ENCODE data around the gene HNRNPA1L2.
"Not testable (repeated sequence)": the region's sequence is repeated elsewhere in the genome, so short reads cannot be mapped to it uniquely, and the experiment has no call there.

Gene HNRNPA1L2

GRCh38 chr13:52664272-52664671 is 22.0 kb downstream of the HNRNPA1L2 start:
- no peak for DNase-seq (ENCODE audit: low read depth)
- H3K4me3 ChIP-seq (ENCODE audit: low read length), result no peak overlapping the region
- TF ChIP-seq CTCF (IDR thresholded peaks at IDR 0.05; ENCODE audit: insufficient read depth, low read depth, low read length, missing control alignments), result no peak

GRCh38 chr13:52665325-52665724 is 23.1 kb downstream of the HNRNPA1L2 start:
- no peak overlapping the region for H3K4me3 ChIP-seq (ENCODE audit: low read length)
- TF ChIP-seq CTCF (IDR thresholded peaks at IDR 0.05; ENCODE audit: insufficient read depth, low read depth, low read length, missing control alignments), result peak; percentile 54
- peak; percentile 56 for DNase-seq (ENCODE audit: low read depth)

GRCh38 chr13:52669677-52670076 is 27.4 kb downstream of the HNRNPA1L2 start:
- no peak for DNase-seq (ENCODE audit: low read depth)
- H3K4me3 ChIP-seq (ENCODE audit: low read length), result no peak overlapping the region
- no peak for TF ChIP-seq CTCF (IDR thresholded peaks at IDR 0.05; ENCODE audit: insufficient read depth, low read depth, low read length, missing control alignments)

- TF ChIP-seq CTCF (IDR thresholded peaks at IDR 0.05; ENCODE audit: insufficient read depth, low read depth, low read length, missing control alignments), result no peak
- no peak overlapping the region for H3K4me3 ChIP-seq (ENCODE audit: low read length)
- DNase-seq (ENCODE audit: low read depth), result no peak
Measured at GRCh38 chr13:52670726-52671125, 28.5 kb downstream of the HNRNPA1L2 start.

GRCh38 chr13:52673465-52673864 is 31.2 kb downstream of the HNRNPA1L2 start:
- no peak for TF ChIP-seq CTCF (IDR thresholded peaks at IDR 0.05; ENCODE audit: insufficient read depth, low read depth, low read length, missing control alignments)
- no peak for DNase-seq (ENCODE audit: low read depth)
- H3K4me3 ChIP-seq (ENCODE audit: low read length), result no peak overlapping the region

- H3K4me3 ChIP-seq (ENCODE audit: low read length), result no peak overlapping the region
- DNase-seq (ENCODE audit: low read depth), result no peak
- no peak for TF ChIP-seq CTCF (IDR thresholded peaks at IDR 0.05; ENCODE audit: insufficient read depth, low read depth, low read length, missing control alignments)
Measured at GRCh38 chr13:52677823-52678222, 35.6 kb downstream of the HNRNPA1L2 start.

- not testable (repeated sequence) for H3K4me3 ChIP-seq (ENCODE audit: low read length); DNase-seq (ENCODE audit: low read depth)
Measured at GRCh38 chr13:52685806-52686205, 43.6 kb downstream of the HNRNPA1L2 start.

- no peak overlapping the region for H3K4me3 ChIP-seq (ENCODE audit: low read length)
- no peak for DNase-seq (ENCODE audit: low read depth)
- TF ChIP-seq CTCF (IDR thresholded peaks at IDR 0.05; ENCODE audit: insufficient read depth, low read depth, low read length, missing control alignments), result no peak
Measured at GRCh38 chr13:52686376-52686775, 44.1 kb downstream of the HNRNPA1L2 start.

Data from epithelial cell of esophagus (primary cell).